H9 (cell line): ENCODE data around the gene TLR3. TPM values are rescaled to one million over a fixed set of nuclear protein-coding genes. Genes with fewer than 3 reads are reported as not detected.

ENCODE experiments used
- DNase-seq: peaks from one replicate; pipeline ENCODE4 v3.0.0-alpha.2; 2017
- H2AFZ ChIP-seq: one replicate; pipeline ENCODE4 v1.6.1; 2013; ENCODE audit warnings: mild to moderate bottlenecking, low read length, control low read depth, moderate library complexity
- H2AK5ac ChIP-seq: 2 replicates; pipeline ENCODE4 v1.6.1; 2013; ENCODE audit warnings: low read length, control low read depth, mixed read lengths; ENCODE audit not compliant: insufficient read length
- H2BK120ac ChIP-seq: one replicate; pipeline ENCODE4 v1.6.1; 2013; ENCODE audit warnings: low read depth, mild to moderate bottlenecking, low read length, control low read depth, inconsistent platforms; ENCODE audit not compliant: poor library complexity, severe bottlenecking
- H2BK12ac ChIP-seq: 2 replicates; pipeline ENCODE4 v1.6.1; 2013; ENCODE audit warnings: low read length, control low read depth, mixed read lengths, low read depth; ENCODE audit not compliant: insufficient read length
- H2BK15ac ChIP-seq: 2 replicates; pipeline ENCODE4 v1.6.1; 2013; ENCODE audit warnings: low read depth, low read length, control low read depth
- H2BK20ac ChIP-seq: one replicate; pipeline ENCODE4 v1.6.1; 2013; ENCODE audit warnings: low read depth, mild to moderate bottlenecking, low read length, control low read depth, inconsistent platforms; ENCODE audit not compliant: poor library complexity, severe bottlenecking
- H2BK5ac ChIP-seq: 2 replicates; pipeline ENCODE4 v1.6.1; 2013; ENCODE audit warnings: low read length, control low read depth, mixed read lengths; ENCODE audit not compliant: insufficient read length
- H3K14ac ChIP-seq: 2 replicates; pipeline ENCODE4 v1.6.1; 2013; ENCODE audit warnings: low read length, control low read depth; ENCODE audit not compliant: insufficient read depth
- H3K18ac ChIP-seq: 2 replicates; pipeline ENCODE4 v1.6.1; 2013; ENCODE audit warnings: low read depth, mild to moderate bottlenecking, mixed read lengths, low read length, control low read depth; ENCODE audit not compliant: insufficient read length
- H3K23ac ChIP-seq: 2 replicates; pipeline ENCODE4 v1.6.1; 2013; ENCODE audit warnings: low read length, control low read depth, mixed read lengths, low read depth; ENCODE audit not compliant: insufficient read length
- H3K23me2 ChIP-seq: 2 replicates; pipeline ENCODE4 v1.6.1; 2013; ENCODE audit warnings: low read depth, mild to moderate bottlenecking, mixed read lengths, low read length, control low read depth; ENCODE audit not compliant: insufficient read length, poor library complexity, severe bottlenecking
- H3K27ac ChIP-seq: 2 replicates; pipeline ENCODE4 v1.5.1; 2013; ENCODE audit warnings: low read length, control low read depth, mixed read lengths, low read depth; ENCODE audit not compliant: insufficient read length
- H3K27me3 ChIP-seq: 2 replicates; pipeline ENCODE4 v1.6.1; 2013; ENCODE audit warnings: low read length, control low read depth, inconsistent platforms; ENCODE audit not compliant: insufficient read depth
- H3K4ac ChIP-seq: 2 replicates; pipeline ENCODE4 v1.6.1; 2013; ENCODE audit warnings: low read depth, mild to moderate bottlenecking, control low read depth, inconsistent platforms, low read length, moderate library complexity
- H3K4me1 ChIP-seq: 2 replicates; pipeline ENCODE4 v1.6.1; 2013; ENCODE audit warnings: low read length, control low read depth, inconsistent platforms; ENCODE audit not compliant: insufficient read depth
- H3K4me2 ChIP-seq: 2 replicates; pipeline ENCODE4 v1.6.1; 2013; ENCODE audit warnings: low read length, control low read depth, mixed read lengths; ENCODE audit not compliant: insufficient read length, insufficient read depth
- H3K56ac ChIP-seq: 2 replicates; pipeline ENCODE4 v1.6.1; 2013; ENCODE audit warnings: low read depth, mild to moderate bottlenecking, mixed read lengths, low read length, control low read depth; ENCODE audit not compliant: insufficient read length
- H3K79me1 ChIP-seq: 2 replicates; pipeline ENCODE4 v1.6.1; 2013; ENCODE audit warnings: low read depth, mild to moderate bottlenecking, moderate library complexity, low read length, control low read depth, inconsistent platforms; ENCODE audit not compliant: insufficient read depth, poor library complexity, severe bottlenecking
- H3K79me2 ChIP-seq: 2 replicates; pipeline ENCODE4 v1.6.1; 2013; ENCODE audit warnings: low read length, control low read depth, inconsistent platforms; ENCODE audit not compliant: insufficient read depth
- H3K9ac ChIP-seq: 2 replicates; pipeline ENCODE4 v1.6.1; 2013; ENCODE audit warnings: low read length, control low read depth, mixed read lengths; ENCODE audit not compliant: insufficient read length; ENCODE audit errors: extremely low read depth
- H3K9me3 ChIP-seq: one replicate; pipeline ENCODE4 v1.6.1; 2013; ENCODE audit warnings: low read depth, low read length, inconsistent platforms; ENCODE audit not compliant: control insufficient read depth
- H3T11ph ChIP-seq: one replicate; pipeline ENCODE4 v1.6.1; 2013; ENCODE audit warnings: mild to moderate bottlenecking, low read length, control low read depth, inconsistent platforms
- H4K20me1 ChIP-seq: one replicate; pipeline ENCODE4 v1.6.1; 2013; ENCODE audit not compliant: control insufficient read depth, insufficient read length, insufficient read depth
- H4K5ac ChIP-seq: 2 replicates; pipeline ENCODE4 v1.6.1; 2013; ENCODE audit warnings: low read depth, mild to moderate bottlenecking, mixed read lengths, low read length, control low read depth; ENCODE audit not compliant: insufficient read length
- H4K8ac ChIP-seq: replicated peaks from 2 replicates; pipeline ENCODE4 v1.6.1; 2013; ENCODE audit warnings: low read length, control low read depth, mixed read lengths, low read depth; ENCODE audit not compliant: insufficient read length
- H4K91ac ChIP-seq: 2 replicates; pipeline ENCODE4 v1.6.1; 2013; ENCODE audit warnings: low read depth, mild to moderate bottlenecking, moderate library complexity, mixed read lengths, low read length, control low read depth; ENCODE audit not compliant: insufficient read length
- H3K27ac Mint-ChIP-seq, 3 experiments: 2 replicates in 2 of 3; 3 replicates in 1 of 3; pipeline ENCODE4 v1.8.0; 2020 to 2021; ENCODE audit warnings: mixed read lengths in 3 of 3, mild to moderate bottlenecking in 1 of 3, moderate library complexity in 1 of 3
- H3K27me3 Mint-ChIP-seq: 2 replicates; pipeline ENCODE4 v1.8.0; 2021; ENCODE audit warnings: low read depth, mild to moderate bottlenecking, moderate library complexity, mixed read lengths
- H3K36me3 Mint-ChIP-seq, 3 experiments: 2 replicates in 2 of 3; 3 replicates in 1 of 3; pipeline ENCODE4 v1.8.0; 2020 to 2021; ENCODE audit warnings: low read depth in 3 of 3, mixed read lengths in 3 of 3; ENCODE audit not compliant: insufficient read depth in 1 of 3
- H3K4me1 Mint-ChIP-seq, 2 experiments: 2 replicates each; pipeline ENCODE4 v1.8.0; 2020; ENCODE audit warnings: mixed read lengths in 2 of 2
- H3K4me3 Mint-ChIP-seq, 2 experiments: 2 replicates in 1 of 2; 3 replicates in 1 of 2; pipeline ENCODE4 v1.8.0; 2020 to 2021; ENCODE audit warnings: mild to moderate bottlenecking in 2 of 2, mixed read lengths in 2 of 2, moderate library complexity in 1 of 2
- H3K9me3 Mint-ChIP-seq, 2 experiments: 2 replicates in 1 of 2; 3 replicates in 1 of 2; pipeline ENCODE4 v1.8.0; 2020; ENCODE audit warnings: mild to moderate bottlenecking in 2 of 2, mixed read lengths in 2 of 2, moderate library complexity in 1 of 2
- WGBS: extraction: QIAGEN DNeasy Blood & Tissue Kit; methylation state at CpG from one replicate; pipeline ENCODE4 v1.1.7; 2013; ENCODE audit warnings: missing lambda C conversion rate, low lambda C conversion rate, mixed read lengths; ENCODE audit not compliant: insufficient read length; ENCODE audit errors: extremely low coverage; 5-methylcytosine and 5-hydroxymethylcytosine counted together
- total RNA-seq: library from RNA; stranded (reverse); gene quantifications from 2 replicates; pipeline ENCODE4 v1.2.1, GENCODE V29; 2021
- TF ChIP-seq, protein P1 (sequence below): fragments of 200-600 bp; sonication (generic); conservative IDR thresholded peaks from 3 replicates; pipeline ENCODE4 v1.8.0; 2021; ENCODE audit warnings: antibody characterized with exemption, mild to moderate bottlenecking

Gene TLR3
- total RNA-seq, 1 experiment from 2014 or later: 0.92 TPM

DNA sequence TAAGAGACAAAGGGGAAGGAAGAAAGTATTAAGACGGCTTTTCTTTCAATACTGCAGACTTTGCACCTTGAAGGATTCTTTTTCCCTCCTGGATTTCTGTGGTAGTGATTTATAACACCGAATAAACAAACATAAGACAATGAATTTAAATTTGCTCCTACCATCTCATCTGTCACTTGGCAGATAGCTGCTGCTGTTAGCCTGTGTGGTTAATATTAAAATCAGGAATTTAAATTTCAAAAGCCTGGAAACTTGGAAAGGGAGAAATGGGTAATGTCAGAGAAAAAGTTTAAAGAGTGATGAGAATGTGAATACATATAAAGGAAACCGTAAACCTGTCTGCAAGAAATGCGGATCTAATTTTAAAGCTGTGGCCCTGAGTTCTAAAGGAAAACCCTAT, 39.0 kb downstream of the TLR3 start:
- Mint-ChIP-seq H3K4me1 (peaks cover 22 to 28% of the 10 kb centered on the region in 2 experiments), H3K36me3 (peaks cover 0 to 6% (median 6%) of the 10 kb centered on the region in 3 experiments; a peak in 3 of 7 replicates), H3K9me3 (peaks cover 3 to 8% of the 10 kb centered on the region in 2 experiments; a peak in 4 of 5 replicates), H3K4me3 (no peak overlapping the region), H3K27me3 (peaks cover 37% of the 10 kb centered on the region), H3K27ac (peak overlapping the region in 1 of 3 experiments; percentile 63; a peak in 2 of 7 replicates)
- H3T11ph ChIP-seq: no peak overlapping the region
- no peak overlapping the region for H3K23ac ChIP-seq
- no peak overlapping the region for H2BK20ac ChIP-seq
- no peak overlapping the region for H3K9ac ChIP-seq
- no peak overlapping the region for H2AK5ac ChIP-seq
- H3K4me2 ChIP-seq: no peak overlapping the region
- H4K8ac ChIP-seq: no peak overlapping the region
- H4K20me1 ChIP-seq: peaks cover 2% of the 10 kb centered on the region
- no peak overlapping the region for H4K91ac ChIP-seq
- no peak for DNase-seq
- no peak overlapping the region for H3K14ac ChIP-seq
- no peaks in the 10 kb centered on the region for H3K79me1 ChIP-seq
- no peak overlapping the region for H2BK120ac ChIP-seq
- H2BK12ac ChIP-seq: no peak overlapping the region
- no peak overlapping the region for H3K4ac ChIP-seq
- H3K4me1 ChIP-seq: no peaks in the 10 kb centered on the region; the same call in 1 of the 2 replicates
- no peak overlapping the region for H4K5ac ChIP-seq
- WGBS: no CpG with 5 or more reads among the region's 4 CpGs
- H3K56ac ChIP-seq: no peak overlapping the region
- H3K18ac ChIP-seq: no peak overlapping the region
- no peaks in the 10 kb centered on the region; the same call in 1 of the 2 replicates for H3K27me3 ChIP-seq
- peaks cover 12% of the 10 kb centered on the region for H3K23me2 ChIP-seq
- H2BK15ac ChIP-seq: no peak overlapping the region
- no peaks in the 10 kb centered on the region for H3K79me2 ChIP-seq
- TF ChIP-seq, protein P1, sequence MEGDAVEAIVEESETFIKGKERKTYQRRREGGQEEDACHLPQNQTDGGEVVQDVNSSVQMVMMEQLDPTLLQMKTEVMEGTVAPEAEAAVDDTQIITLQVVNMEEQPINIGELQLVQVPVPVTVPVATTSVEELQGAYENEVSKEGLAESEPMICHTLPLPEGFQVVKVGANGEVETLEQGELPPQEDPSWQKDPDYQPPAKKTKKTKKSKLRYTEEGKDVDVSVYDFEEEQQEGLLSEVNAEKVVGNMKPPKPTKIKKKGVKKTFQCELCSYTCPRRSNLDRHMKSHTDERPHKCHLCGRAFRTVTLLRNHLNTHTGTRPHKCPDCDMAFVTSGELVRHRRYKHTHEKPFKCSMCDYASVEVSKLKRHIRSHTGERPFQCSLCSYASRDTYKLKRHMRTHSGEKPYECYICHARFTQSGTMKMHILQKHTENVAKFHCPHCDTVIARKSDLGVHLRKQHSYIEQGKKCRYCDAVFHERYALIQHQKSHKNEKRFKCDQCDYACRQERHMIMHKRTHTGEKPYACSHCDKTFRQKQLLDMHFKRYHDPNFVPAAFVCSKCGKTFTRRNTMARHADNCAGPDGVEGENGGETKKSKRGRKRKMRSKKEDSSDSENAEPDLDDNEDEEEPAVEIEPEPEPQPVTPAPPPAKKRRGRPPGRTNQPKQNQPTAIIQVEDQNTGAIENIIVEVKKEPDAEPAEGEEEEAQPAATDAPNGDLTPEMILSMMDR: no peak
- H2BK5ac ChIP-seq: no peak overlapping the region
- H3K27ac ChIP-seq: no peak overlapping the region
- H3K9me3 ChIP-seq: no peaks in the 10 kb centered on the region
- no peak overlapping the region for H2AFZ ChIP-seq
